Measurements from ENCODE around the gene SYCE3.

Gene SYCE3

GRCh38 chr22:50576070-50576469 is 13.4 kb upstream of the SYCE3 start:
- no peak for DNase-seq (ENCODE audit: low read depth, low spot score)

DNA sequence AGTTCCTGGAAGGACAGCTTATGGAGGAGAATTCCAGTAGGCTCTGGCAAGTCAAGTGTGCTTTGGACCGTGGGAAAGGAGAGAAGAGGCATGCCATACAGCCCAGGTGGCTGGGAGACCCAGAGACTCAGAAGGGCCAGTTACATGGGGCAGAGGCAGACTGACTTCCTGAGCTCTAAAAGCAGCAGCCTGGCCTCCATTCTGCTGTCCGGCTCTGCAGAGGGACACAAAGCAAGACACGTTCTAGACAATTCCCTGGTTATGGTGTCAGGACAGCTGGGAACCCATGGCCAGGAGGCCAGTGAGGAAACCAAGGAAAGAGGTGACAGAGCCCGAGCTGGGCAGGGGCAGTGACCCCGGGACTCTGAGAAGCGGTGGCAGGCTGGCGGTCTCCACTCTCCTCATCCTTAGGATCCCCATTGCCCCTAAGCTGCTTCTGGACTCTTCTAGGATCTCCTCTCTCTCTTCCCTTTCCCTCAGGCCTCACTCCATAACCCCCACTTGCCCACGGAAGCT is 12.8 kb upstream of the SYCE3 start:
- DNase-seq (ENCODE audit: low read depth, low spot score) = no peak

DNA sequence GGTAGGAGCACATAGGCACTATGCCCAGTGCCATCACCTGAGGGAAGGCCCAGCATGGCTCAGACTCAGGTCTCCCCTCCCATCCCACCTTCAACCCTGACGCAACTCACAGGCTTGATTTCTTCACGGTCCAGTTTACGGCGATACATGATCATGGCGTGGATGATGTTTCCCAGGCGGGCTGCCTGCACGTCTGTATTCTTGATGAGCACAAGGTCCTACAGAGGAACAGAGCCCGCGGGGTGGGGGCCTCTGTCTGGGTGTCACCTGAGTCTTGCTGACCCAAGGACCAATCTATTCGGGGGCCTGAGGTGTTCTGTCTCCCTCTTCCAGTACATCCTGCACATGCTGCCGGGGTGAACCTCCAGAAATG is 11.7 kb upstream of the SYCE3 start:
- no peak for DNase-seq (ENCODE audit: low read depth, low spot score)

DNA sequence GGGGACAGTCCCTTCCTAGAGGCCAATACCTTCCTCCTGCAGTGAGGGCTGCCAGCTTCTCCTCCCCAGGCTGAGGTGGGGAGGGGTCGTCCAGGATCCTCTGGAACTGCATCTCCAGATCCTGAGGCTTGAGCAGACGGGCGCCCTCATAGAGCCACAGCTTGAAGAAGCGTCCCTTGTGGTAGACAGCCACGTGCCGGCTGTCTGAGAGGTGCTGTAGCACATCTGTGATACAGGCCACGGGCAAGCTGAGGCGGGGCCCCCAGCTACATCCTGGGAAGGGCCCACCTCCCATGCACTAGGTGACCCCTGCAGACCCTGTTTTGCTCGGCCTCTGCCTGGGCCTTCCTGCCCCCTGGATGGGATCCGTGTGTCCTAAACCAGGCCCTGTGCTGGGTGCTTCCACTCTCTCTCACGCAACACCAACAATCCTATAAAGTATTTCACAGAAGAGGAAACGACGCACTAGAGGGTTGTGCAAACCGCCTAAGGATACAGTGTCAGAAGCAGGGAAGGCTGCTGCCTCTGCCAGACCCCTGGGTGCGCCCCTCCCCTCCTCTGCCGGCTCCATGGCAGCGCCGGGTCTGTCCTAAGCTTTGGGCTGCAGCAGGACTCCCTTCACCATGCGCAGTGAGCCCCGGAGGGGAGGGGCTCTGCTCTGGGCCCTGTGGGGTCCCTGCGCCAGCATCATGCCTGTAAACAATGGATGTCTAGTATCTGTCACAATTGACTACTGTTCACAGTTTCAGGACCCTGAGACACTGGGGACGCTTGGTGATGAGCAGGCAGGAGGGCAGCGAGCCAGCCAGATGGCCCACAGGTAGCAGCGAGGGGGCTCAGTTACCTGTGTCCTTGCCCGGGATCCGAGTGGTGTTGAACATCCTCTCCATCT is 11.0 kb upstream of the SYCE3 start:
- no peak for DNase-seq (ENCODE audit: low read depth, low spot score)

DNA sequence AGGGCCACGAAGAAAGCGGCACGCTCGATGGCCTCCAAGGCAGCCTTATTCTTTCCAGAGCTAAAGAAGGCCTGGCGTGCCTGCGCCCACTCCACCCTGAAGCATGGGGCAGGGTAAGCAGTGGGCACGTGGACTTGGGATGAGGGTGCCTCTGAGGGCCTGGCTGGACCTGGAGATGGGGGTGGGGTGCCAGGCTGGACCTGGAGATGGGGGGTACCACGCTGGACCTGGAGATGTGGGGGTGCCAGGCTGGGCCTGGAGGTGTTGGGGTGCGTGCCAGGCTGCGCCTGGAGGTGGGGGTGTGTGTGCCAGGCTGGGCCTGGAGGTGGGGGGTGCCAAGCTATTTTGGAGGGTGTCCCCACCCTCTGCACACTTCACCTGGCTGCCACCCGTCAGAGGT is 10.2 kb upstream of the SYCE3 start:
- DNase-seq (ENCODE audit: low read depth, low spot score) = no peak

DNA sequence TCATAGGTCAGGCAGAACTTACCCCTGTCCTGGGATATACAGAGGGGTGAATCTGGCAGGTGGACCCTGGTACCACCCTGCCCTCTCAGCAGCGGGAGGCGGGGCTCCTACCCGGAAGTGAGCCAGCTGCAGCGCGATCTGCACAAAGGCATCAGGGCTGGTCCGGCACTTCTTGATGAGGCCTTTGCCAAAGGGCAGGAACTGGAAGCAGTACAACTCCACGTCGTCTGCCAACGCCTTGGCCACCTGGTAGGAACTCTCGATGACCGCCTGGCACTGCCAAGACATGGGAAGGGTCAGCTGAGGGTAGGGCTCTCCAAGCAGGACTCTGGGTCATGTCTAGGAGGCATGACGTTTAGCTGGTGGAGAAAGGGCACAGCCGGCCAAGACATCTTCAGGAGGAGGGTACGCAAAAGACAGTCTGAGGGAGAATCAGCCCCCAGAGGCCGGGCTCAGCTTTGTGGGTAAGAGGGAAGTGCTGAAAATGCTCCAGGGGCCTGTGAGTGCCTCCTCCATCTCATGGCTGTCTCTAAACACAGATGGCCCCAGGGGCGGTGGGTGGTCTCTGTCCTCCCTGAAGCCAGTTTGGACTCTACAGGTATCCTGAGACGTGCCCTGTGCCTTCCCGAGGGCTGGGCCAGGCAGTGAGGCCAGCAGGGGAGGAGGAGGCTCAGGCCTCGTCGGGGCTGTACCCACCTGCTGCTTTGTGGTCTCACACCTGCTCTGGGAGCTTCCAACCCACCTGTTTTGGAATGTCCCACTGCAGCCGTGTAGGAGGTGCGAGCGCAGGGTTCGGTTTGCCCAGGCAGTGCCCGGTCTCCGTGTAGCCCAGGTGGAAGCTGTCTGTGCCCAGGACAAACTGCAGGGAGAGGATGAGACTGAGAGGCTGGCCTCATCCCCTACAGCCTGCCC is 8.8 kb upstream of the SYCE3 start:
- no peak for DNase-seq (ENCODE audit: low read depth, low spot score)

- DNase-seq (ENCODE audit: low read depth, low spot score) = no peak
These were observed 8.1 kb upstream of the SYCE3 start for GRCh38 chr22:50570861-50571260.

- DNase-seq (ENCODE audit: low read depth, low spot score) = no peak
These were observed 7.3 kb upstream of the SYCE3 start for GRCh38 chr22:50569896-50570535.

DNA sequence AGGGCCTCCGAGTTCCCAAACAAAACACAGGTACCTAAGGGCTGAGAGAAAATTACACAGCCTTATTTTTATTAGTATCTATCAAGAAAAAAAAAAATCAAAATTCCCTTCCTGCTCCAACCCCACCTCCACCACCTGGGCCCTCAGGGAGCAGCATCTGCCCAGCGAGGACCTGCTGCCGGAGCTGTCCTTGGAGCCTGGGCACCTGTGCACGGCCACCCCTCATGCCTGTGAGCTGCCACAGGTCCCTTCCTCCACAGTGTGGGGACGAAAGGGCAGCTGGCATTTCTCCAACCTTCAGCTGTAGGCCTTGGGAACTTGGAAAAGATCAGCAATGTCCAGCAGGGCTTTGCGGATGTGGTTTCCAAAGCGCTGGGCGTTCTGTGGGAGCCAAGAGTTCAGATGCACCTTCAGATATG is 6.3 kb upstream of the SYCE3 start:
- DNase-seq (ENCODE audit: low read depth, low spot score) = no peak

GRCh38 chr22:50568626-50569025 is 5.9 kb upstream of the SYCE3 start:
- no peak for DNase-seq (ENCODE audit: low read depth, low spot score)

DNA sequence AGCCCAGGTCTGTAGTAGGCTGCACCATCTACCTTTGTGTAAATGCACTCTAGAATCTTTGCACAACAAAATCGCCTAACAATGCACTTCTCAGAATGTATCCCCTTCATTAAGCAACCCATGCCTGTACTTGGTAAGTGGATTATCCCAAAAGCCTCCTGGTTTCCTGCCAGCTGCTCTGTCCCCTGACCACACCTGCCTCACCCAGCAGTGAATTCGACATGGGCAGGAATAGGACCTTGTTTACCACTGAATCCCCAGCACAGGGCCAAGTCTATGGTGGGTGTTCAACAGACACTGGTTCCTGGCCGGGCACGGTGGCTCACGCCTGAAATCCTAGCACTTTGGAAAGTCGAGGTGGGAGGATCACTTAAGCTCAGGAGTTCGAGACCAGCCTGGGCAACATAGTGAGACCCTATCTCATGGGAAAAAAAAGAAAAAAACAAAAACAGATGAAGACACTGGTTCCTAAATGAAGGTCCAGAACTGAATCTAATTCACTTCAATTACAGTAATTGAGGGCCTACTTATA is 5.1 kb upstream of the SYCE3 start:
- no peak for DNase-seq (ENCODE audit: low read depth, low spot score)

DNA sequence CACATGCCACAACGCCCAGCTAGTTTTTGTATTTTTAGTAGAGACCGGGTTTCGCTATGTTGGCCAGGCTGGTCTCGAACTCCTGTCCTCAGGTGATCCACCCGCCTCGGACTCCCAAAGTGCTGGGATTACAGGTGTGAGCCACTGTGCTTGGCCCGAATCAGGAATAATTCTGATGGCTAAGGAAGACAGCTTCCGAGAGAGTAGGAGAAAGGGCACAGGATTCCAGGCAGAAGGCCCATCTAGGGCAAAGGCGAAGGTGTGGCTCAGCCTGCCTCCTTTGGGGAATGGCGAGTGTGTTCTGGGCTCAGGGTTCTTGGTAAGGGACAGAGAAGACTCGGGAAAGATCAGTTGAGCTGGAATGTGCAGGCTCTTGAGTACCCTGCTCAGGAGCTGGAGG is 1.6 kb upstream of the SYCE3 start:
- no peak for DNase-seq (ENCODE audit: low read depth, low spot score)

DNA sequence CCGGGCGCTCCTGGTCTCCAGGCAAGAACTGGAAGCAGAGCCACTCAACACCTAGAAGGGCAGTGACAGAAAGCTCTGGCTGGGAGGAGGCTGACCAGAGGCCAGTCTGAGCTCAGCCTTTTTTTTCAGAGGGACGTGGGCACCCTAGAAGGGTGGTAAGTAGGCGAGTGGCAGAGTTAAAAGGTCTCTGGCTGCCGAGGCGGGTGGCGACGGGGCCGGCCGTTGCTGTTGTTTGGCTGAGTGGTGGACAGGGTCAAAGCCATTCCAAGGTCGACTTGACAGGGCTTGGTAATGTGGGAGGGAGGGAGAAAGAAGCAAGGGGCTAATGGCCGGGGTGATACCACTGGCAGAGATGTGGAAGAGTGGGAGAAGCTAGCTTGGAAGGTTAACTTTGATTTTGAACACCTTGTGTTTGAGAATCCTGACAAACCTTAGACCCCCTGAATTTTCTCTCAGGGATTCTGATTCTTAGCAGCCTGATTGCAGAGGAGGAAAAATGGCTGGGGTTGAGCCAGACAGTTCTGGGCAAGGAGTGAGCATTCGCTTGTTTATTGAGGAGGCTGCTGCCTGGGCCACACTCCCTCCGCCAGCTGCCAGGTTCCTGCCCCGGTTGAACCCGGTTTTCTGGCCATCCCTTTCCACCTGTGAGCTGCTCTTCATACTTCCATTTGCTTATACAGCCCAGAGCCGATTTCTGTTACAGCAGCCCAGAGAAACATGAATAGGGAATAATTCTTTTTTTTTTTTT is 868 bp upstream of the SYCE3 start:
- DNase-seq (ENCODE audit: low read depth, low spot score) = no peak

- no peak for DNase-seq (ENCODE audit: low read depth, low spot score)
These were observed 1.0 kb downstream of the SYCE3 start for GRCh38 chr22:50561401-50562358.

DNA sequence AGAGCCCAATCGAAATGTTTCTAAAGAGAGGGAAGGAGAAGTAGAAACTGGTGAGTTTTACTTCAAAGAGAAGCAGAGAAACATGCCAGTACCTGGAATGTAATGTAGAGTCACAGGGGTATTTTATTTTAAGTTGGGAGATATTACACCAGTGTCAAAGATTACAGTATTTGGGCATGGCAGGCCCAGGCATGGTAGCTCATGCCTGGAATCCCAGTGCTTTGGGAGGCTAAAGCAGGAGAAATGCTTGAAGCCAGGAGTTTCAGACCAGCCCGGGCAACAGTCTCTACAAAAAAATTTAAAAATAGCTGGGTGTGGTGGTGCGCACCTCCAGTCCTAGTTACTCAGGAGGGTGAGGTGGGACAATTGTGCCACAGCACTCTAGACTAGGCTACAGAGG is 2.7 kb downstream of the SYCE3 start:
- DNase-seq (ENCODE audit: low read depth, low spot score) = no peak

GRCh38 chr22:50556703-50557102 is 6.0 kb downstream of the SYCE3 start:
- no peak for DNase-seq (ENCODE audit: low read depth, low spot score)

DNA sequence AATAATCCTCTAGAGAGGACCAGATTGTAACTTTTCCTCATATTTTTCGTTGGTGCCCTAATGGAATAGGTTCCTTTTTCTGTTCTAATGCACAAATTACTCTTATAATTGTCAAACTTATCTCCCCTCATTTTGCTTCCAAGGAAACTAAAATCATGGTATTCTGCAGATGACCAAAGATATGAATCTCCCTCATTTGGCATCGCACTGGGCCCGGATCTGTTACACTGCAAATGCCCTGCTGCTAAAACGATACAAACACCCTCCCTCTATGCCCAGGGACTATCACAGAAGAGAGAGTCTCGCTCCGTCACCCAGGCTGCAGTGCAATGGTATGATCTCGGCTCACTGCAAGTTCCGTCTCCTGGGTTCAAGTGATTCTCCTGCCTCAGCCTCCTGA is 9.4 kb downstream of the SYCE3 start:
- no peak for DNase-seq (ENCODE audit: low read depth, low spot score)

- no peak for DNase-seq (ENCODE audit: low read depth, low spot score)
These were observed 11.5 kb downstream of the SYCE3 start for GRCh38 chr22:50551160-50551752.

GRCh38 chr22:50550395-50550794 is 12.3 kb downstream of the SYCE3 start:
- no peak for DNase-seq (ENCODE audit: low read depth, low spot score)
